ENCODE results near the gene MADCAM1. TPM values are rescaled to one million over a fixed set of nuclear protein-coding genes. Genes with fewer than 3 reads are reported as not detected.

Gene MADCAM1
- 0.07 to 0.49 TPM (median 0.45 TPM) in 5 replicates for total RNA-seq (2022; extraction: Qiagen RNA extraction)

GRCh38 chr19:496112-496665, at the start of gene MADCAM1:
TSS of gene MADCAM1 (plus strand) at chr19:496486. CDS start at chr19:496500, 14 bp downstream.

DNA sequence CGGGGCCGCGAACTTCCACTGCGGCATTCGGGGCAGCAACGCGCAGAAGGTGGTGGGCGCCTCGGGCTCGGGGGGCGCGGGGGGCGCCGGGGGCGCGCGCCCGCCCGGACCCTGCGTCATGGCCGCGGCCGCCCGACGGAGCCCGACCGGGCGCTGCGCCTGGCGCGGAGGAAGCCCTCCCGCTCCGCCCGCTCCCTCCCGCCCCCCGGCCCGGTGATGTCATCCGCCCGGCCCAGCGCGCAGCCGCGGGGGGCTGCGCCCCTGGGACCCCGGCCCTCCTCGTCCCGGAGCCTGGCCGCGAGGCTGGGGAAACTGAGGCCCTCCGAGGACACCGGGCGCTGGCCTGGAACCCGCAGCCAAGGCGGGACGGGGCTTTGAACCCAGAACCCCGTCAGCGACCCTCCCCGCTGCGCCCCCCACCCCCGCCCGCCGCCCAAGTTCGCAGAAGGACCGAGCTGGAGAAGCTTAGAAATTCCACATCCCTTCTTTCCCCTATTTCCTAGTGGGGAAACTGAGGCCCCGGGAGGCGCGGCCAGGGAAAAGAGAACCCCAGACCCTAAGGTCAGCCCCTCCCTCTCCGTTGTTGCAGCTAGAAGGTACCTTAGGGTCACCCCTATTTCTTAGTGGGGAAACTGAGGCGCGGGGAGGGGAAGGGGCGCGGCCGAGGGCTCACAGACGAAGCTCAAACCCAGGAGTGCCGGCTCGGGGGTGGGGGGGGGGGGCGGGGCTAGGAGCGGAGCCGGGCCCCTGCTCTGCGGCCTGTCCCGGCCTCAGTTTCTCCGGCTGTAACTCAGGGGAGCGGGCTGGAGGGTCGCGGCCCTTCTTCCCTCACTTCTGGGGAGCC, 35.2 kb upstream of the MADCAM1 start, which contains the start of gene SHC2:
SHC2 (minus strand) TSS at position 157 of the 844 bp plus-strand sequence; CDS start at position 120, 37 bp downstream.

GRCh38 chr19:507286-508203, 11.3 kb downstream of the MADCAM1 start, which contains the start of gene TPGS1:
TSS of gene TPGS1 (plus strand) at chr19:507497. CDS start at chr19:507507, 10 bp downstream.

DNA sequence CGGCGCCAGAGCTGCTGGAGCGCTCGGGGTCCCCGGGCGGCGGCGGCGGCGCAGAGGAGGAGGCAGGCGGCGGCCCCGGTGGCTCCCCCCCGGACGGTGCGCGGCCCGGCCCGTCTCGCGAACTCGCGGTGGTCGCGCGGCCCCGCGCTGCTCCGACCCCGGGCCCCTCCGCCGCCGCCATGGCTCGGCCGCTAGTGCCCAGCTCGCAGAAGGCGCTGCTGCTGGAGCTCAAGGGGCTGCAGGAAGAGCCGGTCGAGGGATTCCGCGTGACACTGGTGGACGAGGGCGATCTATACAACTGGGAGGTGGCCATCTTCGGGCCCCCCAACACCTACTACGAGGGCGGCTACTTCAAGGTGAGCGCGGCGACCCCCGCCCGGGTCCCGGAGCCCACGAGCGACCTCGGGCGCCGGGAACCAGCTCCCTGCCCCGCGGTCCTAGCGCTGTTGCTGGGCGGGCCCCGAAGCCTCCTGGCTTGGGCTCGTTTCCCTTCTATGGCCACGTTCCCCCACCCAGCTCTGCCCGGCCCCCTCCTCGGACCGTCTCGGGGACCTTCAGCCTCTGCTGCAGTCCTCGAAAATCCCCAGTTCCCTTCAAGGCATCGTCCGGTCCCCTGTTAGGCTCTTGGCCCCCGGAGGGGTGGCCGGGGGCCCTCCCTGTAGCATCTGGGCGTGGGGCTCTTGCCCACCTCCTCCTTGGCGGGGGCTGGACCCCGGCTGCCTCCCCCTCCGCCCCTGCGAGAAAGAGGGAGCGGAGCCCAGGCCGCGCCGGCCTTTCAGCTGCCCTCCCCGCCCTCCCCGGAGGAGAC, 35.7 kb downstream of the MADCAM1 start, which contains the start of gene CDC34:
CDC34 (plus strand) TSS at position 8 of the 808 bp plus-strand sequence; CDS start at position 180, 172 bp downstream.

DNA sequence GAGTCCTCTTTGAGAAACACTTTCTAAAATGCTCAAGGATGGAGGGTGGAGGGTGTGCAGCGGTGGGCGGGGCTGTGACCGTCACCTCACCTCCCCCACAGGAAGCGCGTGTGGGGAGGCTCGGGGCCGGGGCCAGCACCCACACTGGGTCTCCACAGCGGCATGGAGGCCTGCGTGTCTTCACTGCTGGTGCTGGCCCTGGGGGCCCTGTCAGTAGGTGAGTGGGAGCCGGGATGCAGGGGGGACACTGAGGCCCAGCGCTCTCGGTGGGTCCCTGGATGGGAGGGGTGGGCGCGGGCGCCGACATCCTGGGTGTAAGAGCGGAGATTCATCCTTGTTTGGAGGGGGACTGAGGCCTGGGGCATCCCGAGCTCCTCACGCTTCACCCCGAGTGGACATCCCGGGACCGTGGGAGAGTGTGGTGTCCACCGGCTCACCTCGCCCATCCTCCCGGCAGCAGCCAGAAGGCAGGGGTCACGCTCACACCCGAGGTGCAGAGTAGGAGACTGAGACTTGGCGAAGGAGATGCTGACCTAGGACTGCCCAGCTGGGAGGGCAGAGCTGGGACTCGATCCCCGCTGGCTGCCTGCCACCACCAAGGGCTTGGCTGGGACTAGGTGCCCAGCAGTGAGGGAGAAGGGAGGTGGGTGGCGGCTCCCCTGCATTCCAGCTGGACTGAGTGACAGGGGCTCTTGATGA, 47.8 kb downstream of the MADCAM1 start, which contains the start of gene GZMM:
GZMM (plus strand) TSS at position 144 of the 699 bp plus-strand sequence; CDS start at position 163, 19 bp downstream.

Other genes starting within 250 kb of the MADCAM1 start
- gene PLPP2, start 205.1 kb upstream of the MADCAM1 start, total RNA-seq (2022; extraction: Qiagen RNA extraction) = 76.6 to 110 TPM (median 101 TPM) in 5 replicates
- gene MIER2, start 151.7 kb upstream of the MADCAM1 start, total RNA-seq (2022; extraction: Qiagen RNA extraction) = 14.0 to 23.9 TPM (median 19.6 TPM) in 5 replicates
- gene C2CD4C, start 87.3 kb upstream of the MADCAM1 start, total RNA-seq (2022; extraction: Qiagen RNA extraction) = 0.30 to 0.73 TPM (median 0.51 TPM) in 5 replicates
- gene SHC2, start 35.5 kb upstream of the MADCAM1 start, total RNA-seq (2022; extraction: Qiagen RNA extraction) = 0.60 to 1.8 TPM (median 1.4 TPM) in 5 replicates
- gene TPGS1, start 11.0 kb downstream of the MADCAM1 start, total RNA-seq (2022; extraction: Qiagen RNA extraction) = 10.6 to 18.0 TPM (median 17.2 TPM) in 5 replicates
- 59.0 to 102 TPM (median 94.1 TPM) in 5 replicates for gene CDC34, start 35.3 kb downstream of the MADCAM1 start, total RNA-seq (2022; extraction: Qiagen RNA extraction)
- gene GZMM, start 47.6 kb downstream of the MADCAM1 start, total RNA-seq (2022; extraction: Qiagen RNA extraction) = 0.29 to 0.56 TPM (median 0.46 TPM) in 5 replicates
- 634 to 727 TPM (median 703 TPM) in 5 replicates for gene BSG, start 76.1 kb downstream of the MADCAM1 start, total RNA-seq (2022; extraction: Qiagen RNA extraction)
- gene HCN2, start 93.4 kb downstream of the MADCAM1 start, total RNA-seq (2022; extraction: Qiagen RNA extraction) = 25.9 to 39.7 TPM (median 37.5 TPM) in 5 replicates
- gene POLRMT, start 137.1 kb downstream of the MADCAM1 start, total RNA-seq (2022; extraction: Qiagen RNA extraction) = 69.5 to 94.1 TPM (median 92.9 TPM) in 5 replicates
- 0.28 to 0.77 TPM (median 0.72 TPM) in 5 replicates for gene FGF22, start 143.4 kb downstream of the MADCAM1 start, total RNA-seq (2022; extraction: Qiagen RNA extraction)
- gene RNF126, start 166.7 kb downstream of the MADCAM1 start, total RNA-seq (2022; extraction: Qiagen RNA extraction) = 52.1 to 76.4 TPM (median 74.4 TPM) in 5 replicates
- gene FSTL3, start 179.9 kb downstream of the MADCAM1 start, total RNA-seq (2022; extraction: Qiagen RNA extraction) = 190 to 250 TPM (median 228 TPM) in 5 replicates
- 0.18 to 0.23 TPM in 2 of 5 replicates, not detected in the others for gene PRSS57, start 199.0 kb downstream of the MADCAM1 start, total RNA-seq (2022; extraction: Qiagen RNA extraction)
- gene PALM, start 212.4 kb downstream of the MADCAM1 start, total RNA-seq (2022; extraction: Qiagen RNA extraction) = 11.0 to 15.7 TPM (median 14.8 TPM) in 5 replicates